ENCODE measurements around the gene FARP1.

Gene FARP1

GRCh38 chr13:98301721-98302120 lies 158.8 kb downstream of the FARP1 start:
- no peak for DNase-seq (ENCODE audit: low read depth in 1 of 2, low spot score in 1 of 2)

- DNase-seq (ENCODE audit: low read depth in 1 of 2, low spot score in 1 of 2): no peak
These were observed 161.0 kb downstream of the FARP1 start for GRCh38 chr13:98303858-98304257.

GRCh38 chr13:98305670-98306069 lies 162.8 kb downstream of the FARP1 start:
- DNase-seq (ENCODE audit: low read depth in 1 of 2, low spot score in 1 of 2): no peak

- no peak for DNase-seq (ENCODE audit: low read depth in 1 of 2, low spot score in 1 of 2)
These were observed 164.7 kb downstream of the FARP1 start for GRCh38 chr13:98307463-98308085.

GRCh38 chr13:98308086-98308911 lies 165.4 kb downstream of the FARP1 start:
- DNase-seq (ENCODE audit: low read depth in 1 of 2, low spot score in 1 of 2): no peak

GRCh38 chr13:98309569-98310335 lies 166.9 kb downstream of the FARP1 start:
- no peak for DNase-seq (ENCODE audit: low read depth in 1 of 2, low spot score in 1 of 2)

GRCh38 chr13:98310485-98311199 lies 167.7 kb downstream of the FARP1 start:
- DNase-seq (ENCODE audit: low read depth in 1 of 2, low spot score in 1 of 2): no peak

GRCh38 chr13:98311200-98311548 lies 168.3 kb downstream of the FARP1 start:
- DNase-seq (ENCODE audit: low read depth in 1 of 2, low spot score in 1 of 2): no peak

GRCh38 chr13:98312606-98313005 lies 169.7 kb downstream of the FARP1 start:
- DNase-seq (ENCODE audit: low read depth in 1 of 2, low spot score in 1 of 2): no peak

- DNase-seq (ENCODE audit: low read depth in 1 of 2, low spot score in 1 of 2): no peak
These were observed 170.4 kb downstream of the FARP1 start for GRCh38 chr13:98313023-98313921.

GRCh38 chr13:98313922-98314292 lies 171.0 kb downstream of the FARP1 start:
- no peak for DNase-seq (ENCODE audit: low read depth in 1 of 2, low spot score in 1 of 2)

- DNase-seq (ENCODE audit: low read depth in 1 of 2, low spot score in 1 of 2): no peak
These were observed 172.6 kb downstream of the FARP1 start for GRCh38 chr13:98315466-98315865.

GRCh38 chr13:98315902-98316301 lies 173.0 kb downstream of the FARP1 start:
- DNase-seq (ENCODE audit: low read depth in 1 of 2, low spot score in 1 of 2): no peak

GRCh38 chr13:98317573-98318171 lies 174.8 kb downstream of the FARP1 start:
- DNase-seq (ENCODE audit: low read depth in 1 of 2, low spot score in 1 of 2): no peak

- DNase-seq (ENCODE audit: low read depth in 1 of 2, low spot score in 1 of 2): no peak
These were observed 175.5 kb downstream of the FARP1 start for GRCh38 chr13:98318263-98318878.

GRCh38 chr13:98320561-98321105 lies 177.7 kb downstream of the FARP1 start:
- DNase-seq (ENCODE audit: low read depth in 1 of 2, low spot score in 1 of 2): no peak

- no peak for DNase-seq (ENCODE audit: low read depth in 1 of 2, low spot score in 1 of 2)
These were observed 178.5 kb downstream of the FARP1 start for GRCh38 chr13:98321395-98321794.

- DNase-seq (ENCODE audit: low read depth in 1 of 2, low spot score in 1 of 2): no peak
These were observed 179.3 kb downstream of the FARP1 start for GRCh38 chr13:98322091-98322718.

GRCh38 chr13:98324105-98324504 lies 181.2 kb downstream of the FARP1 start:
- DNase-seq (ENCODE audit: low read depth in 1 of 2, low spot score in 1 of 2): no peak
